IPS-20b (cell line): ENCODE measurements around the gene AKAP7.

Experiments used
- H3K27ac ChIP-seq: one replicate; pipeline ENCODE4 v1.5.1; 2013; ENCODE audit warnings: low read length
- H3K27me3 ChIP-seq: 2 replicates; pipeline ENCODE4 v1.6.1; 2013; ENCODE audit warnings: mild to moderate bottlenecking, low read length, inconsistent platforms; ENCODE audit not compliant: insufficient read depth
- H3K36me3 ChIP-seq: 2 replicates; pipeline ENCODE4 v1.6.1; 2013; ENCODE audit warnings: low read depth, mild to moderate bottlenecking, inconsistent platforms, low read length, moderate library complexity; ENCODE audit not compliant: insufficient read depth
- H3K4me1 ChIP-seq: 2 replicates; pipeline ENCODE4 v1.6.1; 2013; ENCODE audit warnings: mild to moderate bottlenecking, control low read depth, inconsistent platforms, low read length, moderate library complexity; ENCODE audit not compliant: insufficient read depth
- H3K4me3 ChIP-seq: 2 replicates; pipeline ENCODE4 v1.5.1; 2013; ENCODE audit warnings: mild to moderate bottlenecking, low read length, inconsistent platforms
- H3K9ac ChIP-seq: 2 replicates; pipeline ENCODE4 v1.6.1; 2013; ENCODE audit warnings: low read depth, mild to moderate bottlenecking, inconsistent platforms, low read length, moderate library complexity
- H3K9me3 ChIP-seq: 2 replicates; pipeline ENCODE4 v1.6.1; 2013; ENCODE audit warnings: mild to moderate bottlenecking, low read depth, low read length, inconsistent platforms; ENCODE audit not compliant: insufficient read depth

The AKAP7 gene

GRCh38 chr6:131227158-131227543, 91.9 kb downstream of the AKAP7 start:
- Histone ChIP-seq H3K27me3 (no peaks in the 10 kb centered on the region), H3K27ac (no peak overlapping the region), H3K9me3 (no peaks in the 10 kb centered on the region), H3K36me3 (no peaks in the 10 kb centered on the region), H3K9ac (no peak overlapping the region), H3K4me1 (peaks cover 17% of the 10 kb centered on the region), H3K4me3 (no peak overlapping the region)

DNA sequence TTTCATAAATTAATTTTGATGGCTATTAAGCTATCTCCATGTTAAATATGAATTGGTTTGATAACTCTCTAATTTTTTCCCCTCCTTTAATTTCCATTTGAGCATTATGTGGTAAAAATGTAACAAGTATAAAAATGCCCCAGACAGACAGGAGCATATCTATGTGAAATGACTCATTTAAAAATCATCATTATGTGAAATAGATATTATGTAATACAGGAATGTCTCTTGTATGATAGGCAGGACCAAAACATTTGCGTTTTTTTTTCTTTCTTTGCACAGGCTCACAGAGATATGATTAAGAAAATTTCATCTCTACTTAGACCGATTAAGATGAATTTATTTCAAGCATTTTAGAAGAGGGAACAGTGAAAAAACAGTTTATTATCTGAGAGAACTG, 95.8 kb downstream of the AKAP7 start:
- H3K9ac ChIP-seq: no peak overlapping the region
- no peak overlapping the region for H3K4me3 ChIP-seq
- no peak overlapping the region for H3K27ac ChIP-seq
- no peaks in the 10 kb centered on the region for H3K27me3 ChIP-seq
- H3K9me3 ChIP-seq: no peaks in the 10 kb centered on the region
- H3K4me1 ChIP-seq: peaks cover 24% of the 10 kb centered on the region
- no peaks in the 10 kb centered on the region for H3K36me3 ChIP-seq

GRCh38 chr6:131231891-131232290, 96.6 kb downstream of the AKAP7 start:
- Histone ChIP-seq H3K27me3 (no peaks in the 10 kb centered on the region), H3K36me3 (no peaks in the 10 kb centered on the region), H3K4me1 (peaks cover 19% of the 10 kb centered on the region), H3K9ac (peak overlapping the region; percentile 37; the same call in 1 of the 2 replicates), H3K27ac (no peak overlapping the region), H3K9me3 (no peaks in the 10 kb centered on the region), H3K4me3 (no peak overlapping the region)

DNA sequence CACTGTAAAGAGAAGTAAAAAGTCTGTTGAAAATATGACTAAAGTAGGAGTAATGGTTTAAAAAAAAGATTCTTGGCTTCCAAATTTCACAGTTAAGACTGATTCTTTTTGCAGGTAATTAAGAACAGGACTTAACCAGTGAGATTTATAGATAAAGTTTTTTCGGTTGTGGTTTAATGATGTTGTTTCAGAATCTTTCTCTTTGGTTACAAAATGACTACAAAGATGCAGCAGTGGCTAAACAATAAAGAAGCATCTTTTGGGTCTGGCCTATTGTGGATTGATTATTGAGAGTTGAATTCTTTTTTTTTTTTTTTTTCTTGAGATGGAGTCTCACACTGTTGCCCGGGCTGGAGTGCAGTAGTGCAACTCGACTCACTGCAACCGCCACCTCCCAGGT, 109.7 kb downstream of the AKAP7 start:
- H3K9me3 ChIP-seq: peaks cover 15% of the 10 kb centered on the region
- no peaks in the 10 kb centered on the region for H3K36me3 ChIP-seq
- H3K27me3 ChIP-seq: no peaks in the 10 kb centered on the region
- H3K27ac ChIP-seq: no peak overlapping the region
- H3K9ac ChIP-seq: no peak overlapping the region
- H3K4me1 ChIP-seq: peaks cover 5% of the 10 kb centered on the region; the same call in 1 of the 2 replicates
- no peak overlapping the region for H3K4me3 ChIP-seq

DNA sequence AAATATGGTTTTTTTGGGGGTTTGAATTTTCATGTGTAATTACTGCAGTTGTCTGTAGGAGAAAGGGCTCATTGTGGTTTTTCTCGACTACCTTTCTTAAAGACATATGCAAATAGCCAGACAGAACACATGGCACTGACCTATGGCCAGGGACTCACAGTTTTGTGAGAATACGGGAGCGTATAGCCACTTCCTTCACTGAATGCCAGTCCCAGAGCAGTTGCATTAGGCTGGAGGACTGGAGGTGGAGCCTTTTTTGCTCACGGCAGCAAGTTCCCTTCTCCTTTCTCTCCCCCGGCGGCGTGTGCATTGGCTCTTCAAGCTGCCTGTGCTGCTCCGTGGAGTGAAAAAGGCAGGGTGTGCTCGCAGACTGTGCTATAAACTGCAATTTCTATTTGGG, 114.9 kb downstream of the AKAP7 start:
- Histone ChIP-seq H3K9me3 (no peaks in the 10 kb centered on the region), H3K4me3 (peak overlapping the region; percentile 48; the same call in 1 of the 2 replicates), H3K36me3 (no peaks in the 10 kb centered on the region), H3K9ac (peak overlapping the region; percentile 3; the same call in 1 of the 2 replicates), H3K4me1 (peaks cover 21% of the 10 kb centered on the region; the same call in 1 of the 2 replicates), H3K27ac (no peak overlapping the region), H3K27me3 (no peaks in the 10 kb centered on the region)

DNA sequence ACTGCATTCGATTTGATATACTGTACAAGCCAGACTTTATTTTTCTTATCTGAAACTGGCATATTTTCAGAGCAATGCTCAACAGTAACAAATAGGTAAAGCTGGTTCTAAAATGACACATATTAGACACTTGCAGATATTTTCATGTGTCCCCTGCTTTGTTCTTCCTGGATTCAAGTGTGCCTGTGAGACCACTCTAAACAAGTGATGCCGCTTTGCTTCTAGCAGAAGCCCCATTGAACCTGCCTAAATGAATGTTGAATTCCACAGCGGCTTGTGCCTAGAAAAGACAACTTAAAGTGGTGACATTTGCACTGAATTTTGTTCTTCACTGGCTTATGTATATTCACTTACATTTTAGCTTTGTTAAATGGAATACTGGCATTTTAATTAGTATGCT, 115.7 kb downstream of the AKAP7 start:
- H3K27me3 ChIP-seq: no peaks in the 10 kb centered on the region
- peak overlapping the region; percentile 3; the same call in 1 of the 2 replicates for H3K9ac ChIP-seq
- no peaks in the 10 kb centered on the region for H3K36me3 ChIP-seq
- H3K27ac ChIP-seq: no peak overlapping the region
- H3K4me1 ChIP-seq: peaks cover 21% of the 10 kb centered on the region; the same call in 1 of the 2 replicates
- H3K4me3 ChIP-seq: peak overlapping the region; percentile 48; the same call in 1 of the 2 replicates
- H3K9me3 ChIP-seq: no peaks in the 10 kb centered on the region

DNA sequence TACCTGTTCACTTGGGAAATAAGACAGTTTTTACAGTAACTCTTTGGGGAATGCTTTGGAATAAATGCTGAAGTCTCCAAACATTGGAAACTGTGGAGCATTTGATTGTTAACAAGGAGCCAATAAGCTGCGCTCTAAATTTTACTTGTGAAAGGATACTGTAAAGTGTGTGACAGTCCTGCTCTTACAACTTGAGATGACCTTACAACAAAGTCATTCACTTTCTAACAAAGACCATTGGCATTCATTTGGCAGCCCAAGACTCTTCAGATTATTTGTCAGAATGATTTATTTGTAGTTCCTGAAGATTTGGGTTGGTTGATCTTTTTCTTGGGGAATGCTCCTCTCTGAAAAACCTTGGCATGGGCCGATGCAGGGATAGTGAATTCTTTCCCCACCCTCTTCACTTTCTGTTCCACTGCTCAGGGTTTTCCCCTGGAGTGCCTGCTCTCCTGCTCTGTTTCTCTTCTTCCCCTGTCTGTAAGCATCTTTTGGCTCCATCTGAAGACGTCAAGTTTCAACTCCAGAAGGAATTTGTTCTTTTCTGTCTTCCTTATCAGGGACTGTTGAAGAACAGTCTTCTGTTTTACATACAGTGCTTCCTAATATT, 116.4 kb downstream of the AKAP7 start:
- no peaks in the 10 kb centered on the region for H3K9me3 ChIP-seq
- H3K27ac ChIP-seq: no peak overlapping the region
- H3K36me3 ChIP-seq: no peaks in the 10 kb centered on the region
- no peaks in the 10 kb centered on the region for H3K27me3 ChIP-seq
- peak overlapping the region; percentile 23; the same call in 1 of the 2 replicates for H3K9ac ChIP-seq
- peaks cover 21% of the 10 kb centered on the region; the same call in 1 of the 2 replicates for H3K4me1 ChIP-seq
- peak overlapping the region; percentile 48; the same call in 1 of the 2 replicates for H3K4me3 ChIP-seq

- no peaks in the 10 kb centered on the region for H3K27me3 ChIP-seq
- H3K4me1 ChIP-seq: peaks cover 15% of the 10 kb centered on the region; the same call in 1 of the 2 replicates
- no peak overlapping the region for H3K4me3 ChIP-seq
- no peak overlapping the region for H3K9ac ChIP-seq
- no peaks in the 10 kb centered on the region; the same call in 1 of the 2 replicates for H3K9me3 ChIP-seq
- H3K27ac ChIP-seq: no peak overlapping the region
- H3K36me3 ChIP-seq: no peaks in the 10 kb centered on the region
Measured at GRCh38 chr6:131255434-131255833, 120.2 kb downstream of the AKAP7 start.

DNA sequence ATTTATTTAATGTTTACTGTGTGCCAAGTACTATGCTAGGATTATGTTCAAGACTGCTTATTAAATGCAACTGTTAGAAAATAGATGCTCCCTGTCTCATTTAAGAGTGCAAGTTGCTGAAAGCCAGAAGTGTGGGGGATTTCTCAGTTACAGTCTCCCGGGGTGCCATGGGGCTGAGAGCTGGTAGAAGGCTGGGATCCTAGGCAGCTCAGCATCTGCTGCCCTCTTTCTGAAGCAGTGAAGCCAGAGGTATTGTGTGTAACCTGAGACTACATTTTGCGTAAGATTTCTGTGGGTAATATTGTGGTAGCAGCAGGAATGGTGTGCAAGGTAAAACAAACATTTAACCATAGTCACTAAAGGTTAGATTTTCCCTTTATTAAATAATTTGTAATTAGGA, 120.6 kb downstream of the AKAP7 start:
- Histone ChIP-seq H3K27me3 (no peaks in the 10 kb centered on the region), H3K4me1 (peaks cover 11% of the 10 kb centered on the region; the same call in 1 of the 2 replicates), H3K27ac (no peak overlapping the region), H3K36me3 (no peaks in the 10 kb centered on the region), H3K9ac (no peak overlapping the region), H3K4me3 (no peak overlapping the region), H3K9me3 (no peaks in the 10 kb centered on the region; the same call in 1 of the 2 replicates)

GRCh38 chr6:131257104-131257503, 121.8 kb downstream of the AKAP7 start:
- Histone ChIP-seq H3K4me1 (no peaks in the 10 kb centered on the region; the same call in 1 of the 2 replicates), H3K27ac (no peak overlapping the region), H3K36me3 (no peaks in the 10 kb centered on the region)

GRCh38 chr6:131258010-131258652, 122.9 kb downstream of the AKAP7 start:
- no peaks in the 10 kb centered on the region; the same call in 1 of the 2 replicates for H3K4me1 ChIP-seq
- H3K9me3 ChIP-seq: no peaks in the 10 kb centered on the region; the same call in 1 of the 2 replicates
- H3K27ac ChIP-seq: no peak overlapping the region
- H3K27me3 ChIP-seq: no peaks in the 10 kb centered on the region
- no peak overlapping the region for H3K9ac ChIP-seq
- no peaks in the 10 kb centered on the region for H3K36me3 ChIP-seq
- H3K4me3 ChIP-seq: no peak overlapping the region

More at GRCh38 chr6:131257104-131257503, 121.8 kb downstream of the AKAP7 start:
- H3K9me3 ChIP-seq: no peaks in the 10 kb centered on the region; the same call in 1 of the 2 replicates
- no peaks in the 10 kb centered on the region for H3K27me3 ChIP-seq
- H3K4me3 ChIP-seq: no peak overlapping the region
- no peak overlapping the region for H3K9ac ChIP-seq
